ENCODE data around the gene RYR1.
A peak's percentile ranks its signal among the peaks of the same experiment; 100 is the strongest.

The RYR1 gene

DNA sequence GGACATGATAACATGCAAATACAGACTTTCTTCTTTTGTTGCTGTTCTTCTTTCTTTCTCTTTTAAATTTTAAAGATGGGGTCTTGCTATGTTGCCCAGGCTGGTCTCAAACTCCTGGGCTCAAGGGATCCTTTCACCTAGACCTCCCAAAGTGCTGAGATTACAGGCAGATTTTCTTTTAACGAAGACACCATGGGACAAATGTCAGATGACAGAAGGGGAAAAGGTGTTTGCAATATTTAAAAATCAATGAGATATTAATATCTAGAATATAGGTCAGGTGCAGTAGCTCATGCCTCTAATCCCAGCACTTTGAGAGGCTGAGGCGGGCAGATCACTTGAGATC is 3.7 kb upstream of the RYR1 start:
- no peak overlapping the region for H3K4me3 ChIP-seq (ENCODE audit: low read depth, low read length)
- H3K27me3 ChIP-seq (ENCODE audit: control insufficient read depth, insufficient read depth, low read length): no peaks in the 10 kb centered on the region
- no peak overlapping the region for H3K27ac ChIP-seq (ENCODE audit: low read depth, low read length)
- no peaks in the 10 kb centered on the region for H3K9me3 ChIP-seq (ENCODE audit: control insufficient read depth, insufficient read depth, low read length)
- H3K36me3 ChIP-seq (ENCODE audit: control insufficient read depth, insufficient read depth, low read length): no peaks in the 10 kb centered on the region
- H3K4me1 ChIP-seq (ENCODE audit: control insufficient read depth, insufficient read depth, low read length): peaks cover 20% of the 10 kb centered on the region
- H3K9ac ChIP-seq (ENCODE audit: low read depth, low read length): no peak overlapping the region

DNA sequence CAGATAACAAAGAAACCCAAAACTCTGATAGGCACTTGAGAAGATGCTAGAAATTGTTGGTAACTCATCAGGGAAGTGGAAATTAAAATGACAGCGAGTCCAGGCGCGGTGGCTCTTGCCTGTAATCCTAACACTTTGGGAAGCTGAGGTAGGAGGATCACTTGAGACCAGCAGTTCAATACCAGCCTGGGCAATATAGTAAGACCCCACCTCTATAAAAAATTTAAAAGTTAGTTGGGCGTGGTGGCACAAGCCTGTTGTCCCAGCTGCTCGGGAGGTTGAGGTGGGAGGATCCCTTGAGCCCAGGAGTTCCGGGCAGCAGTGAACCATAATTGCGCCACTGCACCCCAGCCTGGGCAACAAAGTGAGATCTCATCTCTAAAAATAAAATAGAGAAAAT is 2.6 kb upstream of the RYR1 start:
- Histone ChIP-seq H3K9ac (ENCODE audit: low read depth, low read length) (no peak overlapping the region), H3K27ac (ENCODE audit: low read depth, low read length) (no peak overlapping the region), H3K27me3 (ENCODE audit: control insufficient read depth, insufficient read depth, low read length) (no peaks in the 10 kb centered on the region), H3K4me3 (ENCODE audit: low read depth, low read length) (no peak overlapping the region), H3K9me3 (ENCODE audit: control insufficient read depth, insufficient read depth, low read length) (no peaks in the 10 kb centered on the region), H3K36me3 (ENCODE audit: control insufficient read depth, insufficient read depth, low read length) (no peaks in the 10 kb centered on the region), H3K4me1 (ENCODE audit: control insufficient read depth, insufficient read depth, low read length) (peaks cover 18% of the 10 kb centered on the region)

DNA sequence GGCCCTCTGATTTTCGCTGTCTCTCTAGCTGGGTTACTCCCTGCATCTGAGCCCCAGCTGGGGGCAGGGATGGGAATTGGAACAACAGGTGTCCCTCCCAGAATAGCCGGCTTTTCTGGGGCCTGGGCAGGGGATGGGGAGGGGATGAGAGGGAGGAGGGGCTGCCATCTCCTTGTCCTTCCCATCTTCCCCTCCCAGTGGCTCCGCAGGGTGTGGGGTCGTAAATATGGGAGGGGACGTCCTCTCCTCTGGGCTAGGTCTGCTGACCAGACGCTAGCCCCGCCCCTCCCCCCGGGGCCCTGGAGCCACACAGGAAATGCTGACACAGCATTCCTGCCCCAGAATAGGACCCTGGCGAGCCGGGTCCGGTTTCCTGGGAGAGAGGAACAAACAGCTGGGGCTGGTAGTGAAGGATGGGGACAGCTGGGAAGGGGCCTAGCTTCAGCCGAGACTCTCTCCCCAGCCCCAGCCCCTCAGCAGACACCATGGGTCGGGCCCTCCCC is 1.1 kb downstream of the RYR1 start:
- H3K9ac ChIP-seq (ENCODE audit: low read depth, low read length): peak overlapping the region; percentile 57; the same call in 1 of the 2 replicates
- peak overlapping the region; percentile 81 for H3K27ac ChIP-seq (ENCODE audit: low read depth, low read length)
- peaks cover 12% of the 10 kb centered on the region for H3K4me1 ChIP-seq (ENCODE audit: control insufficient read depth, insufficient read depth, low read length)
- H3K4me3 ChIP-seq (ENCODE audit: low read depth, low read length): peak overlapping the region; percentile 65
- H3K9me3 ChIP-seq (ENCODE audit: control insufficient read depth, insufficient read depth, low read length): no peaks in the 10 kb centered on the region
- 0 out of 2 replicates have a peak, but pooled peaks cover 5% of the 10 kb centered on the region for H3K36me3 ChIP-seq (ENCODE audit: control insufficient read depth, insufficient read depth, low read length)
- no peaks in the 10 kb centered on the region for H3K27me3 ChIP-seq (ENCODE audit: control insufficient read depth, insufficient read depth, low read length)

DNA sequence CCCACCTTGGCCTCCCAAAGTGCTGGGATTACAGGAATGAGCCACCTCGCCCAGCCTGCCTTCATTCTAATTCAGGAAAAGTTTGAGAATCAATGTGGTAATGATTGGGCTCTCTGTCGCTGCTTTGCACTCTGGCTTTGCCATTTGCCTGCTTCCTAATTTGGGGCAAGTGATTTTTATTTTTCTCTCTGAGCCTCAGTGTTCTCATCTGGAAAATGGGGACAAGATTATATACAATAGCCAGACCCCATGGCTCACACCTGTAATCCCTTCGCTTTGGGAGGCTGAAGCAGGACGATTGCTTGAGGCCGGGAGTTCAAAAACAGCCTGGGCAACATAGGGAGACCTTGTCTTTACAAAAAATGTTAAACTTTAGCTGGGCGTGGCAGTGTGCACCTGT is 3.8 kb downstream of the RYR1 start:
- H3K36me3 ChIP-seq (ENCODE audit: control insufficient read depth, insufficient read depth, low read length): 0 out of 2 replicates have a peak, but pooled peaks cover 5% of the 10 kb centered on the region

DNA sequence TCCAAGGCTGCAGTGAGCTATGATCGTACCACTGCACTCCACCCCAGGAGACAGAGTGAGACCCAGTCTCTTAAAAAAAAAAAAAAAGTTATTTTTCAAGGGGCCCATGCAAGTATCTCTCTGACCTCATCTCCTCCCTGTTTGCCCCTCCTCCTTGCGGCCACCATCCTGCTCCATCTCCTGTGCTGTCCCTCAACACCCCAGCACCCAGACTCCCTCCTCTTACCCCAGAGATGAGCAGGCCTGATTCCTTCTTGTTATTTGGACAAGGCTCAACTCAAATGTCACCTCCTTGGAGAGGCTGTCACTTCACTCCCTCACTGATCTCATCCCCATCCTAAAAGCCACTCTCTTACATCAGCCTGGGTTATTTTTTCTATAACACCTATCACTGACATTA is 4.4 kb downstream of the RYR1 start:
- Histone ChIP-seq H3K27me3 (ENCODE audit: control insufficient read depth, insufficient read depth, low read length) (no peaks in the 10 kb centered on the region), H3K9me3 (ENCODE audit: control insufficient read depth, insufficient read depth, low read length) (no peaks in the 10 kb centered on the region), H3K27ac (ENCODE audit: low read depth, low read length) (no peak overlapping the region), H3K9ac (ENCODE audit: low read depth, low read length) (no peak overlapping the region), H3K4me1 (ENCODE audit: control insufficient read depth, insufficient read depth, low read length) (peaks cover 12% of the 10 kb centered on the region), H3K36me3 (ENCODE audit: control insufficient read depth, insufficient read depth, low read length) (0 out of 2 replicates have a peak, but pooled peaks cover 10% of the 10 kb centered on the region), H3K4me3 (ENCODE audit: low read depth, low read length) (no peak overlapping the region)

More for the DNA sequence above, 3.8 kb downstream of the RYR1 start:
- H3K27ac ChIP-seq (ENCODE audit: low read depth, low read length): no peak overlapping the region
- H3K27me3 ChIP-seq (ENCODE audit: control insufficient read depth, insufficient read depth, low read length): no peaks in the 10 kb centered on the region
- H3K9me3 ChIP-seq (ENCODE audit: control insufficient read depth, insufficient read depth, low read length): no peaks in the 10 kb centered on the region
- H3K9ac ChIP-seq (ENCODE audit: low read depth, low read length): no peak overlapping the region
- H3K4me3 ChIP-seq (ENCODE audit: low read depth, low read length): no peak overlapping the region
- H3K4me1 ChIP-seq (ENCODE audit: control insufficient read depth, insufficient read depth, low read length): peaks cover 12% of the 10 kb centered on the region

DNA sequence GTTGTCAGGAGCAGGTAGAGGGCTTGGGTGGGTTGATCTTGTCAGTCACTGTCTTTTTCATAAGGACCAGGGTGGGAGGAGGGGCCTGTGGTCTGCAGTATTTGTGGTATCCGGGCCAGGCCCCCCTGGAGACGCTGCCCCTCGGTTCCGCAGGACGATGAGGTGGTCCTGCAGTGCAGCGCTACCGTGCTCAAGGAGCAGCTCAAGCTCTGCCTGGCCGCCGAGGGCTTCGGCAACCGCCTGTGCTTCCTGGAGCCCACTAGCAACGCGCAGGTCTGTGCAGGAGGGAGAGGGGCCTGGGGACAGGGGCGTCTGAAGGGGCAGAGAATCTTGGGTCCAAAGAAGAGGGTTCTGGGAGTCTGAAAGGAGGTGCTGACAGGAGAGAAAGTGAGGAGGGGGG is 7.1 kb downstream of the RYR1 start:
- H3K9ac ChIP-seq (ENCODE audit: low read depth, low read length): no peak overlapping the region
- no peaks in the 10 kb centered on the region for H3K27me3 ChIP-seq (ENCODE audit: control insufficient read depth, insufficient read depth, low read length)
- no peaks in the 10 kb centered on the region for H3K4me1 ChIP-seq (ENCODE audit: control insufficient read depth, insufficient read depth, low read length)
- no peak overlapping the region for H3K4me3 ChIP-seq (ENCODE audit: low read depth, low read length)
- H3K9me3 ChIP-seq (ENCODE audit: control insufficient read depth, insufficient read depth, low read length): no peaks in the 10 kb centered on the region
- H3K27ac ChIP-seq (ENCODE audit: low read depth, low read length): no peak overlapping the region
- H3K36me3 ChIP-seq (ENCODE audit: control insufficient read depth, insufficient read depth, low read length): peaks cover 28% of the 10 kb centered on the region

DNA sequence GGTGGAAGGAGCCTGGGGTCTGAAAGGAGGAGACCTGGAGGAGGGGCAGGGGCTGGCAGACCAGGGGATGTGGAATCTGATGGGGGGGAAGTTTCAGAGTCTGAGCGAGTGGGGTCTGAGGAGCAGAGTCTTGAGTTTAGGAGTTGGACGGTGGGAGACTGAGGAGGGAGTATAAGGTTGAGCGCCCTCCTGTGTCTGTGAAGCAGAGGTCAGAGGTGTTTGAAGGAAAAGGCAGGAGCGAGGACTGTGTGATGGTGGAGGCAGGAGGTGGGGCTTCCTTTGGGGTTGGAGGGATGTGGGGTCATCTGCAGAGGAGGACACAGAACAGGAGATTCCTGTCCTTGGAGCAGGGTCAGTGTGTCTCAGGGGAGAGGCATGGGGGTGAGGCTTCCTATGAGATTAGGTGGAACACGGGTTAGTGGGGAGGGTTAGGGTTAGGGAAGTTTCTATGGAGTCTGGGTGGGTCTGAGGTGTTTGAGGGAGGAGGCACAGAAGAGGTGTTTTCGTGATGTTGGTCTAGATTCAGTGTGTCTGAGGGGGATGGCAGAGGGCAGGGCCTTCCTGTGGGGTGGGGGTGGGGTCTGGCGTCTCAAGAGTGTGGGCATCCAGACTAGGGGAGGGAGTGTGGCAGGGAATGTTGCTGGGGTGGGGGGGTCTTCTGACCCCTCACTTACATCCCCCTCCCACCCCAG is 8.3 kb downstream of the RYR1 start:
- Histone ChIP-seq H3K9me3 (ENCODE audit: control insufficient read depth, insufficient read depth, low read length) (no peaks in the 10 kb centered on the region), H3K27me3 (ENCODE audit: control insufficient read depth, insufficient read depth, low read length) (no peaks in the 10 kb centered on the region), H3K36me3 (ENCODE audit: control insufficient read depth, insufficient read depth, low read length) (peaks cover 38% of the 10 kb centered on the region), H3K4me3 (ENCODE audit: low read depth, low read length) (no peak overlapping the region), H3K4me1 (ENCODE audit: control insufficient read depth, insufficient read depth, low read length) (no peaks in the 10 kb centered on the region), H3K27ac (ENCODE audit: low read depth, low read length) (no peak overlapping the region), H3K9ac (ENCODE audit: low read depth, low read length) (0 out of 2 replicates have a peak overlapping the region, but pooled peaks have one; percentile 12)

DNA sequence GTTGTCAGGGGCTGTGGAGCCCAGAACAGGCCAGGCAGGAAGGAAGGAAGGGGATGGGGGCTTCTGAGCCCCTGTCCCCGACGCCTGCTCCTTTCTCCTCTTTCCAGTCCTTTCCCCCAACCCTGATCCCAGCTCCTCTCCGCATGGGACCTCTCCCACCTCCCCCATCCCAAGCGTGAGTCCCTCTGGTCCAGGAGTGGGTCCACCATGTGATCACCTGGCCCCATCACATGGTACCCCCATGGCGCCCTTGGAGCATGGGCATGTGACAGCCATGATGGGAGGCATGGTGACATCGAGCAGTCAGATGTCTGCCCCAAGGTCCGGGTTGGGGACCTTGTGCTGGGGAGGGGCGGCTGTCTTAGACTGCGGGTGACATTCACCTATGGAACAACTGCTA is 9.2 kb downstream of the RYR1 start:
- Histone ChIP-seq H3K9me3 (ENCODE audit: control insufficient read depth, insufficient read depth, low read length) (no peaks in the 10 kb centered on the region), H3K27ac (ENCODE audit: low read depth, low read length) (no peak overlapping the region)

DNA sequence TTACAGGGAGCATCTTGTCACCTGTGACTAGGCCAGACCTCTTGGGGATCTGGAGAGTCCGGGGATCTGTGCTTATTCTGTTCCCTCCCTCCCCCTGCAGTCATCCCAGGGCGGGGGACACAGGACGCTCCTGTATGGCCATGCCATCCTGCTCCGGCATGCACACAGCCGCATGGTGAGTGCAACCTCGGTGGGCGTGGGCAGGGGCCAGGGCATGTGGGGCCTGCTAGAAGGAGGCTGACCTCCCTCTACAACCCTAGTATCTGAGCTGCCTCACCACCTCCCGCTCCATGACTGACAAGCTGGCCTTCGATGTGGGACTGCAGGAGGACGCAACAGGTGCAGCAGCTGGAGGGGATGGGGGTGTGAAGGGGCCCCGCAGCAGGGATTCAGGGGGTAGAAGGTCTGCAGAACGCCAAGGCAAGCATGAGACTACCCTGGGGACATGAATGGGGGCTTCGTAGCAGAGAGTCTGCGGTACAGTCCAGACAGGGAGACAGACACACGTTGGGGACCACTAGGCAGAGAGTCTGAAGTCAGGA is 10.0 kb downstream of the RYR1 start:
- Histone ChIP-seq H3K27me3 (ENCODE audit: control insufficient read depth, insufficient read depth, low read length) (no peaks in the 10 kb centered on the region), H3K36me3 (ENCODE audit: control insufficient read depth, insufficient read depth, low read length) (peaks cover 37% of the 10 kb centered on the region), H3K9ac (ENCODE audit: low read depth, low read length) (no peak overlapping the region), H3K4me3 (ENCODE audit: low read depth, low read length) (no peak overlapping the region), H3K4me1 (ENCODE audit: control insufficient read depth, insufficient read depth, low read length) (no peaks in the 10 kb centered on the region), H3K27ac (ENCODE audit: low read depth, low read length) (no peak overlapping the region), H3K9me3 (ENCODE audit: control insufficient read depth, insufficient read depth, low read length) (no peaks in the 10 kb centered on the region)

More for the DNA sequence above, 9.2 kb downstream of the RYR1 start:
- Histone ChIP-seq H3K9ac (ENCODE audit: low read depth, low read length) (no peak overlapping the region), H3K36me3 (ENCODE audit: control insufficient read depth, insufficient read depth, low read length) (peaks cover 36% of the 10 kb centered on the region), H3K27me3 (ENCODE audit: control insufficient read depth, insufficient read depth, low read length) (no peaks in the 10 kb centered on the region), H3K4me3 (ENCODE audit: low read depth, low read length) (no peak overlapping the region), H3K4me1 (ENCODE audit: control insufficient read depth, insufficient read depth, low read length) (no peaks in the 10 kb centered on the region)

DNA sequence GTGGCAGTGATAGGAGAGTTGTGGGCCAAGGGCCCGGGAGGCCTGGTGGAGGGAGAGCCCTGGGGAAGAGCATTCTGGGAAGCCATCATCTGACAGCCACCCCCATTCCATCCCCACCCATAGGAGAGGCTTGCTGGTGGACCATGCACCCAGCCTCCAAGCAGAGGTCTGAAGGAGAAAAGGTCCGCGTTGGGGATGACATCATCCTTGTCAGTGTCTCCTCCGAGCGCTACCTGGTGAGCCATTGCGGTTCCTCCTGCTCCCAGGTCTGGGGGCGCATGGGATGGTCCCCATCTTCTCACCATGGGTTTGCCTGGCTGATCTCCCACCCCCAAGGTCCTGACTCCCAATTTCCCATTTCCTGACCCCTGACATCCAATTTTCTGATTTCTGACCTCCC is 10.5 kb downstream of the RYR1 start:
- no peaks in the 10 kb centered on the region for H3K9me3 ChIP-seq (ENCODE audit: control insufficient read depth, insufficient read depth, low read length)
- H3K36me3 ChIP-seq (ENCODE audit: control insufficient read depth, insufficient read depth, low read length): peaks cover 41% of the 10 kb centered on the region
- no peak overlapping the region for H3K27ac ChIP-seq (ENCODE audit: low read depth, low read length)
- no peaks in the 10 kb centered on the region for H3K4me1 ChIP-seq (ENCODE audit: control insufficient read depth, insufficient read depth, low read length)
- H3K4me3 ChIP-seq (ENCODE audit: low read depth, low read length): no peak overlapping the region
- H3K27me3 ChIP-seq (ENCODE audit: control insufficient read depth, insufficient read depth, low read length): no peaks in the 10 kb centered on the region
- H3K9ac ChIP-seq (ENCODE audit: low read depth, low read length): no peak overlapping the region

DNA sequence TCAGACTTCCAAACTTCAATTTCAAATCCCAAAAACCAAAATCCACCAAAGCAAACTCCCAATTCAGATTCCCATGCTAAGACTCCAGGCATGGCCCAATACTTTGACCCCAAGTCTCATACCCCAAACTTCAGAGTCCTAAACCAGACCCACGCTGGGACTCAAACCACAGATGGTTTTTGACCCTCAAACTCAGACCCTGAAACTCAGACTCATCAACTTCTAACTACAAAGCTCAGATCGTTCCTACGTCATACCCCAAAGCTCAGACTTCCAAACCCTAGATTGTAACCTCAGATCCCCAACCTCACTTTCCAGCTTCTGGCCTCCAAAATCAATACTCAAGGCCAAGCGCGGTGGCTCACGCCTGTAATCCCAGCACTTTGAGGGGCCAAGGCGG is 11.9 kb downstream of the RYR1 start:
- no peaks in the 10 kb centered on the region for H3K9me3 ChIP-seq (ENCODE audit: control insufficient read depth, insufficient read depth, low read length)
- no peaks in the 10 kb centered on the region for H3K27me3 ChIP-seq (ENCODE audit: control insufficient read depth, insufficient read depth, low read length)
- H3K36me3 ChIP-seq (ENCODE audit: control insufficient read depth, insufficient read depth, low read length): peaks cover 45% of the 10 kb centered on the region
- no peak overlapping the region for H3K27ac ChIP-seq (ENCODE audit: low read depth, low read length)
- no peak overlapping the region for H3K9ac ChIP-seq (ENCODE audit: low read depth, low read length)
- no peak overlapping the region for H3K4me3 ChIP-seq (ENCODE audit: low read depth, low read length)
- no peaks in the 10 kb centered on the region for H3K4me1 ChIP-seq (ENCODE audit: control insufficient read depth, insufficient read depth, low read length)
